Glutamatergic neuron (in vitro differentiated cells): ENCODE measurements around the gene SPOCK3. TPM values are rescaled to one million over a fixed set of nuclear protein-coding genes. Genes with fewer than 3 reads are reported as not detected.

Experiments used
- DNase-seq: peaks from one replicate; pipeline ENCODE4 v3.0.0; 2022
- H3K27ac Mint-ChIP-seq: one replicate; pipeline ENCODE4 v1.8.0; 2020; ENCODE audit warnings: mild to moderate bottlenecking, mixed read lengths, inconsistent platforms; ENCODE audit not compliant: unreplicated experiment
- H3K27me3 Mint-ChIP-seq: one replicate; pipeline ENCODE4 v1.8.0; 2020; ENCODE audit warnings: mild to moderate bottlenecking, moderate library complexity, mixed read lengths, inconsistent platforms; ENCODE audit not compliant: unreplicated experiment
- H3K36me3 Mint-ChIP-seq: one replicate; pipeline ENCODE4 v1.8.0; 2020; ENCODE audit warnings: mild to moderate bottlenecking, mixed read lengths, inconsistent platforms; ENCODE audit not compliant: unreplicated experiment
- H3K4me1 Mint-ChIP-seq: one replicate; pipeline ENCODE4 v1.8.0; 2020; ENCODE audit warnings: mild to moderate bottlenecking, low read depth, mixed read lengths, inconsistent platforms; ENCODE audit not compliant: unreplicated experiment
- H3K4me3 Mint-ChIP-seq: one replicate; pipeline ENCODE4 v1.8.0; 2020; ENCODE audit warnings: mild to moderate bottlenecking, mixed read lengths, inconsistent platforms; ENCODE audit not compliant: unreplicated experiment
- H3K9me3 Mint-ChIP-seq: one replicate; pipeline ENCODE4 v1.8.0; 2020; ENCODE audit warnings: mild to moderate bottlenecking, moderate library complexity, mixed read lengths, inconsistent platforms; ENCODE audit not compliant: unreplicated experiment
- CTCF ChIP-seq: fragments of 200-600 bp; sonication (generic); IDR thresholded peaks from one replicate; pipeline ENCODE4 v1.5.0; 2021; ENCODE audit not compliant: partially characterized antibody, unreplicated experiment
- total RNA-seq: library from RNA; stranded (reverse); fragmentation: NEBNext Ultra II Directional; extraction: Animal tissue kit (Norgen Biotek cat#: 25700); gene quantifications from one replicate; pipeline ENCODE4 v1.2.1, GENCODE V29; 2021; ENCODE audit not compliant: unreplicated experiment

The SPOCK3 gene
- total RNA-seq, 1 donor from 2014 or later, result 26.8 TPM

GRCh38 chr4:167025670-167026069 is 208.6 kb downstream of the SPOCK3 start:
- Mint-ChIP-seq H3K36me3 (no peaks in the 10 kb centered on the region), H3K4me3 (no peak overlapping the region), H3K27ac (no peak overlapping the region), H3K27me3 (no peaks in the 10 kb centered on the region), H3K9me3 (no peaks in the 10 kb centered on the region), H3K4me1 (peaks cover 3% of the 10 kb centered on the region)
- TF ChIP-seq CTCF, result no peak
- no peak for DNase-seq

- Mint-ChIP-seq H3K36me3 (no peaks in the 10 kb centered on the region), H3K27me3 (no peaks in the 10 kb centered on the region), H3K9me3 (no peaks in the 10 kb centered on the region), H3K4me1 (no peaks in the 10 kb centered on the region), H3K4me3 (no peak overlapping the region), H3K27ac (no peak overlapping the region)
- no peak for TF ChIP-seq CTCF
- no peak for DNase-seq
Measured at GRCh38 chr4:167023364-167023925, 210.8 kb downstream of the SPOCK3 start.

- Mint-ChIP-seq H3K4me1 (no peaks in the 10 kb centered on the region), H3K27me3 (no peaks in the 10 kb centered on the region), H3K4me3 (no peak overlapping the region), H3K27ac (no peak overlapping the region), H3K36me3 (no peaks in the 10 kb centered on the region), H3K9me3 (no peaks in the 10 kb centered on the region)
- peak; percentile 97 for TF ChIP-seq CTCF
- DNase-seq, result peak; percentile 83
Measured at GRCh38 chr4:167021545-167022155, 212.6 kb downstream of the SPOCK3 start.

- Mint-ChIP-seq H3K27ac (no peak overlapping the region), H3K9me3 (no peaks in the 10 kb centered on the region), H3K36me3 (no peaks in the 10 kb centered on the region), H3K4me1 (no peaks in the 10 kb centered on the region), H3K4me3 (no peak overlapping the region), H3K27me3 (no peaks in the 10 kb centered on the region)
- no peak for TF ChIP-seq CTCF
- peak; percentile 23 for DNase-seq
Measured at GRCh38 chr4:167020410-167020809, 213.9 kb downstream of the SPOCK3 start.

- Mint-ChIP-seq H3K9me3 (no peaks in the 10 kb centered on the region), H3K27ac (no peak overlapping the region), H3K4me3 (no peak overlapping the region), H3K27me3 (no peaks in the 10 kb centered on the region), H3K4me1 (no peaks in the 10 kb centered on the region), H3K36me3 (no peaks in the 10 kb centered on the region)
- no peak for TF ChIP-seq CTCF
- DNase-seq, result no peak
Measured at GRCh38 chr4:167014944-167015343, 219.3 kb downstream of the SPOCK3 start.
